HEK293T (cell line): ENCODE data around the gene PPFIBP1.
"Not testable (repeated sequence)": the region's sequence is repeated elsewhere in the genome, so short reads cannot be mapped to it uniquely, and the experiment has no call there.

Source experiments
- ARNT ChIP-seq: fragments of 450-650 bp; IDR thresholded peaks from 2 replicates; pipeline ENCODE4 v1.6.1; 2017; ENCODE audit warnings: mild to moderate bottlenecking
- BHLHE40 ChIP-seq: fragments of 450-650 bp; IDR thresholded peaks from 2 replicates; pipeline ENCODE4 v1.6.1; 2016; ENCODE audit warnings: mild to moderate bottlenecking, moderate library complexity, borderline replicate concordance
- ELF4 ChIP-seq: fragments of 450-650 bp; IDR thresholded peaks from 2 replicates; pipeline ENCODE4 v1.6.1; 2017; ENCODE audit warnings: antibody characterized with exemption
- FOXA1 ChIP-seq: fragments of 450-650 bp; IDR thresholded peaks from 2 replicates; pipeline ENCODE4 v1.6.1; 2016; ENCODE audit warnings: mild to moderate bottlenecking
- FOXK2 ChIP-seq: fragments of 450-650 bp; IDR thresholded peaks from 2 replicates; pipeline ENCODE4 v1.6.1; 2016; ENCODE audit warnings: mild to moderate bottlenecking
- FOXM1 ChIP-seq: fragments of 450-650 bp; IDR thresholded peaks from 2 replicates; pipeline ENCODE4 v1.6.1; 2017; ENCODE audit warnings: mild to moderate bottlenecking, borderline replicate concordance
- HDGF ChIP-seq: fragments of 450-650 bp; IDR thresholded peaks from 2 replicates; pipeline ENCODE4 v1.6.1; 2017; ENCODE audit warnings: antibody characterized with exemption, borderline replicate concordance
- L3MBTL2 ChIP-seq: fragments of 450-650 bp; conservative IDR thresholded peaks from 2 replicates; pipeline ENCODE4 v1.6.1; 2016; ENCODE audit warnings: mild to moderate bottlenecking
- LEF1 ChIP-seq: fragments of 450-650 bp; IDR thresholded peaks from 2 replicates; pipeline ENCODE4 v1.6.1; 2017; ENCODE audit warnings: mild to moderate bottlenecking, borderline replicate concordance
- NFRKB ChIP-seq: fragments of 450-650 bp; IDR thresholded peaks from 2 replicates; pipeline ENCODE4 v1.6.1; 2016; ENCODE audit warnings: mild to moderate bottlenecking, moderate library complexity
- PKNOX1 ChIP-seq: fragments of 450-650 bp; IDR thresholded peaks from 2 replicates; pipeline ENCODE4 v1.6.1; 2016
- SP1 ChIP-seq: fragments of 450-650 bp; IDR thresholded peaks from 2 replicates; pipeline ENCODE4 v1.6.1; 2017
- TARDBP ChIP-seq: fragments of 450-650 bp; IDR thresholded peaks from 2 replicates; pipeline ENCODE4 v1.6.1; 2016
- ZNF384 ChIP-seq: fragments of 450-650 bp; IDR thresholded peaks from 2 replicates; pipeline ENCODE4 v1.6.1; 2016

DNA sequence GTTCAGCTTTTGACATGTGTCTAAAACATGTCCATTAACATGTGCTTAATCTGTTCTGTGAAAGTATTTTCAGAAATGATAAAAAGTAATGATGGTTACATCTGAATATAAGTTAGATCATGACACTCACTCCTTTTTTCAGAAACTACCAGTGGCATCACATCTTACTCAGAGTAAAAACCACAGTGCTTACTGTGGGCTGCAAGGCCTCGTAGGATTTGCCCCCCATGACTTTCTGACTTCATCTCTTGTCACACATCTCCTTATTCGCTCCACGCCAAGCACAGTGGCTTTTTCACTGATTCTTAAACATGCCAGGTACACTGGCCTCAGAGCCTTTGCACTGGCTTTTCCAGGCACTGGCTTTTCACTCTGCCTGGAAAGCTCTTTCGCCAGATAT is 112.6 kb downstream of the PPFIBP1 start:
- TF ChIP-seq BHLHE40, FOXA1, FOXM1, PKNOX1, HDGF, SP1, TARDBP, NFRKB, ARNT, LEF1, ELF4, FOXK2, ZNF384, L3MBTL2: not testable (repeated sequence)
